GM19035 (cell line): ENCODE data around the gene UROS.
A peak's percentile ranks its signal among the peaks of the same experiment; 100 is the strongest.

ENCODE experiments used
- ATAC-seq: cut with Tn5 transposase; IDR thresholded peaks from one replicate; pipeline ENCODE4 v1.9.1; 2021; ENCODE audit not compliant: unreplicated experiment

The UROS gene

DNA sequence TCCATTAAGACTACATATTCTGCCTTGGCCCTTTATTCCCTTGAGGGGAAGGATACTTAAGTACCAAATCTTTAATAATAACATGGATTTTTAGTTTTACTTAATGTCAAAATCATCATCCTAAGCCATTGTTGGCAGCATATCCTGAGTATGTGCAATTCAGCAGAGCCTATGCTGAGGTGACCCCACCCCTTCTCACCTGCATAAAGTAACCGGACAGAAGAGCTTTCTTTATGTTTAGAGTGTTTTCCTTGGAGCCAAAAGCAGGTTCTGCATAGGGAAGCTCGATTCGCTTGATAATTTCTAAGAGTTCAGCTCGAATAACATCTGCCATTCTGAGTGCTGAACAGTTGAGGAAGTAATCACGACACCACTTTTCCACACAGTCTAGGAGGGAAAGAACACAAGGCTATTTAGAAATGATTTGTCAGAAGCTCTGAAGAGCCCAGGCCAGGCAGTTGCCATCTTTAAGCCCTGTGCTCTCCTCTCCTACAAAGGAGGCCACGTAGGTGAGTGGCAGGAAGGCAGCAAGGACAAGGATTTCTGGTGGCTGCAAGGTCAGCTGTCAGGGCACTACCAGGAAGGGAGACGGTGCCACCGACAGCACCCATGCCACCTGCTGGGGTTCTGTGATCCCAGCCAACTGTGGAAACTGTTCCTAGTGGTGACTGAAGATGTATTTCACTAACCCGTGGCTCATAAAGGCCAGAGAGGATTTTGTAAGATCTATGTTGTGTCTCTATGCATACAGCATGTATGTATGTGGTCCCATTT lies 15.9 kb upstream of the UROS start:
- no peak for ATAC-seq

DNA sequence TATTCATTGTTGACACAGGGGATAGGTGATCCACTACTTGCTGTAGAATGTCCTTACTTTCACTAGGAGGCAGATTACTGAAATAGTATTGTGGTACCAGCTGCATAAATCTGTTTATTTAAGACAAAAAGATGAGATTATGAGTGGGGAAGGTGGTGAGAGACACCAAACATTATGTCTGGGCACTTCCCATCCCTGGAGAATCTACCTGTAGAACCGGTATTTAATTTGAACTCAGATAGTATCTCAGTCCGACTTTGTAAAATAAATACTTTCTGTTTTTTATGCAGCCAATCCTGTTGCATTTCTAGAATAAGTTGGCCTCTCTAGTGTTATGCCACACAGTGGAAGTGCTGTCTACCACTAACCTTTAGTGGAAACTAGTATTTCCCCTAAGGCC lies 13.7 kb upstream of the UROS start:
- ATAC-seq, result no peak

DNA sequence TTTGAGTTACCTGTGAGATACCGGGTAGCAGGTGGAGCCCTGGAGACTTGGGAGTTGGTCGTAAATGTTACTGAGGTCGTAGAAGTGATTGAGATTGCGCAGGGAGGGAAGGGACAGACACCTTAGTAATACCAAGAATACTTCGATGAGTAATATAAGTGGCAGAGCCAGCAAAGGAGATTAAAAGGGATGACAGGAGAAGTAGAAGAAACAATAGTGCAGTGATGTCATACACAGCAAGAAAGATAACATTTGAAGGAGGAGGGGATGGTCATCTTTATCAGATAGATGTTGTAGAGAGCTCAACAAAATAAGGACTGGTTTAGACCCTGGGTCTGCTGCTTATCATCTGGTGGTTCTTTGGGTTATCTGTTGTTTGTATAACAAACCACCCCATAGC lies 5.3 kb upstream of the UROS start:
- no peak for ATAC-seq

DNA sequence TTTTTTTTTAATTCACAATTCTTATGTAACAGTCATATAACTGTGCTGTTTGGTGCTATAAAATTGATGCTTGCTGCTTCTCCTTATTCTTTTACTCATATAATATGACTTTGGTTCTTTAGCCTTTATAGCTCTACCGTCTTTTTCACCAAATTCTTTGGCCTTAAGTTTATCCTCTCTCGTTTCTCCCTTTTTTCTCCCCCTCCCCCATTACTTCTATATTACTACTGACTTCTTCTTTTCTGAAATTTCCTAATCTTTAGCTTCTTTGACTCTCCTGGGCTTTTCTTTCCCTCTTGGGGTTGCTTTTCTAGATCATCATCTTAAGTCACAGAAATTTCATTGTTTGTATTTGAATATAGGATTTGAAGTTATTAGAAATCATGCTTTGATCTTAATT lies 4.1 kb upstream of the UROS start:
- ATAC-seq, result no peak

DNA sequence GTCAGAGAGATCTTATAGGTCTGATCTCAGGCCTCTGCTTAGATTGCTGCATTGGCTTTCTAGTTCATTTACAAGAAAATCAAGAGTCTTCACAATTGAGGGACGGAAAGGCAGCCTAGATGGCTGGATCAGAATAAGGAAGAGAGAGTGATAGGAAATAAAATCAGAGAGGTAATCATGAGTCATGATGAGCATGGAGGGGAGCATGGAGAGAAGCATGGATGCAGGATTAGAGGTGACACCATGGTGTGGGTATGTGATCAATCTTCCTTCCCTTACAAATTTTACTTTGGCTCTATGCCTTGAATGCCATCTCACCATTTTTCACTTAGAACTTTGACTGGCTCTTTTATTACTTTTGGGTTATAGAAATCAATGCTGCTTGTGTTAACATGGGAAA lies 1.7 kb upstream of the UROS start:
- ATAC-seq, result no peak

DNA sequence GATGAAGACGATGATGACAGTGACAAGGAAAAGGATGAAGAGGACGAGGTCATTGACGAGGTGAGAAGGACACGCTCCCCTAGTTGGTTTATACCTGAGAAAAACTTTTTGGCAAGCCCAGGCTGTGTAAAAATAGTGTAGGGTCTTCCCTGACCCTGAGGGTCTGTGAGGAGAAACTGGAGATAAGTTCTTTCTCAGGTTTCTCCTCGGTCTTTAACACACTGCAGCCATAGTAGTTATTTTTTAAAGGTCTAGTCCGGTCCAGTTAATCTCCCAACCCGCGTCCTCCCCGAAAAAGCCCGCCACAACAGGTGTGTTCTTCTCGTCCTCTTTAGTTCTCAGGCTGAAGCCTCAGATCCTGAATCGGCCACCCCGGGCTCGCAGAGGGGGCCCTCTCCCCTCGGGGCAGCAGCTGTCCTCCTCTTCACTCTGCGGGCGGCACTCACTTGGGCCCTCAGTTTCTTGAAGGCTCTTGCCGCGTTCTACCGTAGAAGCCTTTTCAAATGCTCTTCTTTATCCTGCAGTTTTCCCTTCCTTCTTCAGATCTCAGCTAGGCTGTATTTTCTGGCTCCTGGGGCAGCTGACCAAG lies 699 bp upstream of the UROS start:
- ATAC-seq, result peak; percentile 3

DNA sequence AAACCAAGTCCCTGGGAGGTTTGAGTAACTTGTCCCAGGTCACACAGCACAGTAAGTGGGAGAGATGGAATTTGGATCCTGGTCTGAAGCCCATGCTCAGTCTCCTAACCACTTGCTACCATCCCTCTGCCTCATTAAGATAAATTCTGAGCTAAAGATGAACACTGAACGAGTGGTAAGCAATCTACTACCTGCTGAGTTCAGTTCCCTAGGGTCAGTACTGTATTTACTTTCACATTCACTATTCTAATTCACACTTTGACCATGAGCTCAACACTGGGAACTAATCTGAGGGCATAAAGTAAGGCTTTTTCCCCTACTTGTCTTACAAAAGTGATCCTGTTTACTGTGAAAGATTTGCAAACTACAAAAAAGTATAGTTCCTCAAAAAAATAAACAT lies 2.4 kb downstream of the UROS start:
- ATAC-seq, result peak; percentile 51

DNA sequence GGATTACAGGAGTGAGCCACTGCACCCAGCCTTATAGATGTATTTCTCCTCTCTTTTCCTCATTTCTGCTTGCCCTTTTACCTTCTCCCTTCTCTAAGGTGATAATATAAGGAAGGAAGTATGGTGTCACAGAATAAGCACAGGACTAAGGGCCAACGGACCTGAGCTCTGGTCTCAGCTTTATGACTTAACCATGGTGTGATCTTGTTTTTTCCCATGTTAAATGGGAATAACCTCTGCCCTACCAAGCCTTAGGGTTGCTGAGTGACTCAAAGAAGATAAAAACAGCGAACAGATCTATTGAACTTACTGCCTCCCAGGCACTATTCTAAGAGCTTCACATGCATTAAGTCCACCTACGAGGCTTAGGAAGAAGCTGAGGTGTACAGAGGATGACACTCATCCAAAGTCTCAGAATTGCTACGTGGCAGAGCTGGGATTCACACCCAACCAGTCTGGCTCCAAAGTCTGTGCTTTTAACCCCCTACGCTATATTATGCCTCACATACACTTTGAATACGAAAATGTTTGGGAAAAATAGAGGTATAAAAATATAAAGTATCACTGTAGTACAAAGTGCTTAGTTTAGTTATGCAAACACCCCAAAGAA lies 5.6 kb downstream of the UROS start:
- no peak for ATAC-seq

DNA sequence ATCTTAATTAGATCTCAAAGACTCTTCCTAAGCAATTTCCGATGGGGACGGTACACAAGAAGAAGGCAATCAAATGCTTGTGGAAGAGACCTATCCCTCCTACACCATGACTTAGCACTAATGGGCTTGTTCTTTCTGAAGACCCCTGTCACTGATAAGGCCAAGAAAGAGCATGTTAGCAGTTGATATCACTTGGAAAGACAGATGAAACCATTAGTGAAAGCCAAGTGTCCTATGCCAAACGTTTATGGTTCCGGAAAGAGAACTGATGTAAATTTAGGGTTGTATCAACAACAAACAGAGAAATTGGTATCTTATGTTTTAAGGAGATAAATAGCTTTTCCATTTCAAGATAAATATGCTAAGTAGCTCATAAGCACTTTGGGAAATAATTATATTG lies 6.5 kb downstream of the UROS start:
- no peak for ATAC-seq

DNA sequence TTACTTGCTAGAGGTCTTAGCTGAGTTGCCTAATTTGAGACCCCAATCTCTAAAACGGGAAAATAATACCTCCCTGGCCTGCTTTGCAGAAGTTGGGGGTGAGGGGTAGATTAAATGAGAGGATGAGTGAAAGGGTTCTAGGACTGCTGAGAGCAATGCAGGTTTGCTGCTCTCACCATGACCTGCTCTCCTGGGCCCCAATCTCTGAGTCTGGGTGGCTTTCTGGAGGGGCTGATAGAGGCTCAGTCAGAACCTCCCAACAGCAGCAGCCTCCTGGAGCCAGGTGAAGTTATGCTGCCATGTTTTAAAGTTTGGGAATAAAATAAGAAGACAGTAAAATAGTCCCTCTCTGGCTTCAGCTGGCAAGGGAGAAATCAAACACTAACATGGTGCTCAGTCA lies 7.3 kb downstream of the UROS start:
- no peak for ATAC-seq

DNA sequence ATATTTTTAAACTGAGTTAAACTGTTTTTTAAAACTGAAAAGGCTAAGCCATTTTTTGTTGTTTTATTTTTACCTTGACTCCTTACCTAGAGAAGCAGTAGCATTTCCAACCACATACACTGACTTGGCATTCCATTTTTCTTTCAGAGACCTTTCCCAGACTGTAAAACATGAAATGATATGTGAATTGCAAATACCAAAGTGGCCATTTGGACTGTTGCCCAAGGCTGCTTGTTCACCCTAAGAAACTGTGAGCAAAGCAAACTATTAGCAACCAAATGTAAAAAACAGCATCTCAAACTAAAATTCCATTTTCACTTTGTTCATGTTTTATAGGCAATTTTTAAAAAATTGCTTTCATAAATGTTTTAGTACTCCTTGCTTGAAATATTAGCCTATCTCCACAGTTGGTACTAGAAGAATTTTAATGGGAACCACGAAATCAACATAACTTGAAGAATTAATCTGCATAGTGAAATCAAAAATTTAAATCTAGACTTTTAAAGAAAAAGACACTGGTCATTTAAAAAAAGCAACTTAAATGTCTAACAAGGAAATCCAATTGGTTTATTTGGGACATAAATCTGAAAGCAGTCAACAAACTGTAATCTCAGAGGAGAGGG lies 10.8 kb downstream of the UROS start:
- no peak for ATAC-seq

DNA sequence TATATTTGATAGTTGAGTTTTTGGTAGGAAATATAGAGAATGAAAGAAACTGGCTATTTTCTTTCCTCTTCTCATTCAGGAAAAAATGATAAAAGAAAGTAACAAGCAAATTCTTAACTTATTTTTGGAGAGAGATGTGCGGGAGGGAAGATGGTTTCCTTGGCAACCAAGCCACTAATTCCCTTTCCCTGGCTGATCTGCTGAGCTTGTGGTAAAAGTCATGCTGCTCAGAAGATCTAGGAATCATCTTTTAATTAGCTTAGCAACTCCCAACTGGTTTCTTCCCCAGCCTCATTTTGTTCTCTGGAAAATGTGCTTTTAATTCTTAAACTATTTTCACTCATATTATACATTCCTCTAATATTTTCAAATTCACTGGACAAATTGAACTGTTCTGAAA lies 11.8 kb downstream of the UROS start:
- no peak for ATAC-seq

DNA sequence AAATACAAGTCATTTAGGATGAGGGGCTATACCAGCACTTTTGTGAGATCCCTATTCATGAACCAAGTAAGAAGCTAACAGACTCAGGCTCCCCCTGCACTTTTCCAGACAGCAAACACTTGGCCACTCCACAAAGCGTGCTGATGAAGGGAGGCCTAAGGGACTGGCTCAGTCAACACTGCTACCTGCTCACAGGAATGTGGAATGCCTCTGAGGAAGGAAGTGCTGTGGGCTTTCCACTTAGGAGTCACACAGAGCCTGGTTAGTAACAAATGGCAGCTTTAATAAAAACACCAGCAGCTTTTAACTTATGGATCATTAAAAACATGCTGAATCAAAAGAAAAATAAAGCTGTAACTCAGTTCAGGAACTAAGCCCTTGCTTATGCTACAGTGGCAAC lies 15.0 kb downstream of the UROS start:
- no peak for ATAC-seq

DNA sequence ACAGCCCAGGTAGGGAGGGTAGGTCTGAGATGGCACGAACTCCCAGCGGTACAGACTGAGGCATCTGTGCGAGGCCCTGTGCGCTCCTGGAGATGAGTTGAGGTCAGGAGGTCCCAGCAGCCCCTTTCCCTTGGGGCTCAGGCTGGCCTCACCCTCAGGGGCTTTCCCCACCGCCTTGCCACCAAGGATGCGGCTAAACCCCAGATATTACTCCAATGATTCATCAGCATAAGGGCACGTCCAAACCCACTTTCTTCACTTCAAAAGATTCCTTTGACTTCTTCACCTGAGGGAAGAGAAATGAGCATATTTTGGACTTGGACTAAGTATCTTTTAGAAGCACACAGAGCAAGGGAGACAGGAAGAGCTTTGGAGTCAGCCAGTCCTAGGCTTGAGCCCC lies 20.3 kb downstream of the UROS start:
- ATAC-seq, result no peak

DNA sequence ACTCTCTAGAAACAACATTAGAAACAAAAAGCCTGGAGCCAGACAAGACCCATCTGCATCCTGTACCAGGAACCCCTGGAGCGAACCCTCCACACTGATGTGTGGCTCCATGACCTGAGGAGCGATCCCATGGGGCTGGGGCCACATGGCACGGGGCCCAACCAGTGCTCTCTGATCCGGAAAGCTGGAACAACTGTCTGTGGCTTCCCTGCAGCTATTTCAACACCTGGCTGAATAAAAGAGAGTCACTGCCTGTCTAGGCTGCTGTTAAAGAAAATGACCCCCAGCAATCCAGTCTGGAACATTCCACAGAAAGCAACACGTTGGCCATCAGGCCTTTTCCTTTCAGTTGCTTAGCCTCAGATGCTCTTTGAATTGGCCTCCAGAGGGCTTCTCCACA lies 20.9 kb downstream of the UROS start:
- ATAC-seq, result no peak

DNA sequence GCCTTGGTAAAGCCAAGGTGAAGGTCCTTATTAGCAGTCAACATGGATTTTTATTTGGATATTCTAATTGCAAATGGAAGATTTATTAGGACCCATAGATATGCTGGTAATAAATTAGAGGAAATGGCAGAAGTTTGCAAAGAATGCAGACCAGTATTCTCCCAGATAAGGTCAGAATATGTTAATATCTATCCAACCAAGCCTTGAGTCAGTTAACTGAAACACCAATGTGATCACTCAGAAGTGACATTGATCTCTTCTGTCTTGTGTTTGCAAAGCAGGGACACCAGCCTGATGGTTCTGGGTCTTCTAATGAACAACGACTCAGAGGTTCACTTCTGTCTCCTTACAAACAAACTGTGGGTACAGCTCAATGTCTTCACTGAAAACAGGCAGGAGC lies 21.5 kb downstream of the UROS start:
- ATAC-seq, result no peak

DNA sequence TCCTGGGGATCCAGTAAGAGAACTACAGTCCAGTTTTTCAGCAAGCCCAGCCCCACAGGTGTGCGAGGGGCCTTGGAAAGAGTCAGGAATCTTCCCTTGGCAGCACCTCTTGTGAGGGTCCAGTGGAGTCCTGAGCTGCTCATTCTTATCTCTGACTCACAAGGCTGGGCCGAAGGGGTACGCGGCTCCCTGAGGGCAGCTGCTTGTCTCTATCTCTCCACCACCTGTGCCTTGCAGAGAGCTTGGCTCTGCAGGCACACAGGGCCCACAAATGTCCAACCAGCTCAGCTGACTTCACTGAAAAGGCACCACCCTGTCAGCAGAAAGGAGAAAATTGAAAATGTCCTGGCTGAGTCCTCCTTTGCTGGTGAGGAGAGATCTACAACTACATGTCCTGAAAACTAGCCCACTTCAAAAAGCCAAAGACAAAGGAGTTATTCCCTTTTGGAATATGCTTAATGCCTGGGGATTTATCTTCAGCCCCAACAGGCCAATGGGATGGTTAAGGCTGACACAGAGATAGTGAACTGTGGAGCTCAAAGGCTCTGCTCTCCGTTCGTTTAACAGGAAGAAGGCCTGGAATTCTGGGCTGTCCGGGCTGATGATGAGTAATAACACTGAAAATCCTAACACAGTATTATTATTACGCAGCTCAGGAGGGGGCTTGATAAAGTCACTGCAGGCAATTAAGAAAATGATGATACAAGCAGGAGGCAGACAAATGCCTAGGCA lies 23.4 kb downstream of the UROS start:
- no peak for ATAC-seq

DNA sequence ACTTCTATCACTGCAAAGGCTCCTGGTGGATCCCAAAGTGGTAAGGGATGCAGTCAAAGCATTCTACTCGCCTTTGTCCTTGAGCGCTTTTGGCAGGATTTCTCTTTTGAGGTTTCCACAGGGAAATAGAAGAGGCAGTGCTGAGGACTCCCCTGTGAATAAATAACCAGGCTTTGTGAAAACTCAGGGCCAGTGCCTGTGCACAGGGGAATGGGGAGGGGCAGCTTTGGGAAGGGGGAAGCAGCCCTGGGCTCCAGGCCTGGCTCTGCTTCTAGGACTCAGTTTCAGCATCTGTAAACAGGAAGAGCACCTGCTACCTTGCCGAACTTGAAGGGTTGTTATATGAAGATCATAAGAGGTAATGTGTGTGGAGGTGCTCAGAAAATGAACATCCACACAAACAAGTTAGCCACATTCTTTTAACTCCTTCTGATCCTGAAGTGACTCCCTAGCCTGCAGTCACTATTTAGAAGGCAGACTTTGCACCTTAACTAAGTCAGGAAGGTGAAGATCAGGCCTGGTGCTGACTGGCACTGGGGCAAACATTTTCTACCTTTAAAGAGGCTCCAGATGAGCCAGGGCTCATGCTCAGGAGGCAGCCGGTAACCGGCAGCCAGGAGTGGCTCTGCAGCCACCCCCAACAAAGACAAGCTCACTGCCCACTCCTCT lies 24.9 kb downstream of the UROS start:
- no peak for ATAC-seq

DNA sequence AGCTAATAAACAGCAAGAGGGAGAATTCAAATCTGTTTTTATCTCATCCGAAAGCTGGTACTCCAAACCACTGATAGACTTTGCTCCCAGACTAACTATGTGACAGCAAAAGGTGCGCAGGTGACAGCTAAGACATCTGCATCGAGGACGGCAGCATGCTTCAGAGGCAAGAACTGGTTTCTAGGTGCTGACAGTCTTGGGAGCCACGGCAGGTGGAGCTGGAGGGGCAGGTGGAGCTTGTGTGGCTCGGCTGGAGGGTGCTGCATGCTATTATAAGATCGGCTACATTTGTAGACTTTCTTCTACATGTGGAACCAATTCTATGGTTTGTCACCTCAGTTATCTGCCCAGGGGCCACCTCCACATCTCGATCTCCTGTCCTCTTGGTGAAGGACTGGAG lies 25.6 kb downstream of the UROS start:
- ATAC-seq, result no peak

DNA sequence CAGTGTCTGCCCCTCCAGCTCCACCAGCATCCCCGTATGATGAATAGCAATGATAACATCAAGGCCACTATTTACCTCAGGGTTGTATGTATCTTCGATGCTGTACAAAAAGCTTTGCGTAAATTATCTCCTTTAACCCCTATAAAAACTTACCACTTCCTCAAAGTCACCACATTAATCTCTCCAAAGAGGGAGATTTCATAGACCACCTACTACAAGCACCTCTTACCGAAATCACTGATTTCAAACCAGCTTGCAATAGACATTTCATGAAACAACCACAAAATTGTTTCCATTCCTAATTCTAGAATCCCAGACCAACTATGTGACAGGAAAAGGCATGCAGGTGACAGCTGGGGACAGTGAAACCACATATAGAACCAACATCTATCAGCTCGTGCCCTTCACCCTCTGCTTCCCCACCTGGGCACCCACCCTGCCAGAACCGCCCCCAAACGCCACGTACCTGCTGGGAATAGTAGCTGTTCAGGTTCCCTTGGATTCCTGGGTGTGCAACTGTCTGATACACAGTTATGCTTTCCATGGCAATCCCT lies 27.3 kb downstream of the UROS start:
- ATAC-seq, result no peak

DNA sequence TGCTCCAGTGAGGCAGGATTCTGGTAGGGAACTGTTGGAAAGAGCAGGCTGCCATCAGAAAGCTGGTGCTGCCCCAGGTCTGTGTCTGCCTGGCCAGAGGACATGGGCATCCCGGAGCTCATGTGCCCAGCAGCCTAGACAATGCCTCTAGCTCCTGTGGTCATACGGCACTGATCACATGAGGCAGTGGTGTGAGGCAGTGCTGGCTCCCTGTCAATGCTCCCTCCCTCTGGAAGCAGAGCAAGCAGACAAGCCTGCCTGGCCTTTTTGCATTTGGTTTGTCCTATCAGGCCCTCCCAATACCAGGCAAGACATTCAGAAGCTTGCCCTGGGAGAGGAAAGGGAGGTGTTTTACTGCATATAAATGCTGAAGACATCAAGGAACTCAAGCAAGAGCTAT lies 27.9 kb downstream of the UROS start:
- ATAC-seq, result no peak
